GM12878 (cell line): Measurements from ENCODE around the gene MSI2. TPM values are rescaled to one million over a fixed set of nuclear protein-coding genes. Genes with fewer than 3 reads are reported as not detected.

Experiments used
- ATAC-seq: fragments of 200-7000 bp; cut with Tn5 transposase; 3 replicates; pipeline ENCODE4 v1.9.1; 2020; ENCODE audit warnings: mild to moderate bottlenecking, moderate library complexity
- BruUV-seq: library from RNA; stranded (reverse); fragments of 400-500 nt; replicated peaks from 2 replicates; lab custom pipeline; 2021; lab: Mats Ljungman, UMichigan
- CTCF ChIA-PET: fragments of 300-600 bp; sonication (Branson Sonifier 250); formaldehyde crosslinking; extraction: SDS; loops from one replicate; lab custom pipeline; 2021; ENCODE audit warnings: inconsistent platforms; lab: Yijun Ruan, JAX
- POLR2A ChIA-PET: fragments of 350-600 bp; formaldehyde crosslinking; extraction: SDS; loops from one replicate; lab custom pipeline; 2021; ENCODE audit warnings: inconsistent platforms; lab: Charles Lee
- RAD21 ChIA-PET: fragments of 300-600 bp; sonication (Branson Sonifier 250); formaldehyde crosslinking; loops from one replicate; lab custom pipeline; 2023; ENCODE audit warnings: antibody characterized with exemption; ENCODE audit not compliant: unreplicated experiment; lab: Charles Lee
- SMC1A ChIA-PET: fragments of 300-600 bp; sonication (Branson Sonifier 250); formaldehyde crosslinking; loops from one replicate; lab custom pipeline; 2023; ENCODE audit not compliant: unreplicated experiment, uncharacterized antibody; lab: Charles Lee
- DNase-seq: peaks from one replicate; pipeline ENCODE4 v3.0.0-alpha.2; 2011; ENCODE audit warnings: low read depth, low spot score
- FAIRE-seq: peaks from 3 replicates; lab custom pipeline; 2011; peaks lifted over from hg19 to GRCh38; lab: Jason Lieb, UNC
- H2AFZ ChIP-seq: 2 replicates; pipeline ENCODE4 v1.6.0; 2011; ENCODE audit warnings: low read depth, low read length, control low read depth; ENCODE audit not compliant: control insufficient read depth
- H3K27ac ChIP-seq: 2 replicates; pipeline ENCODE4 v1.5.1; 2011; ENCODE audit warnings: control low read depth; ENCODE audit not compliant: control insufficient read depth, insufficient read depth
- H3K27me3 ChIP-seq, 2 experiments: replicated peaks in 1 of 2; 2 replicates each; pipeline versions ENCODE4 v1.6.0 to v1.6.1; 2011; ENCODE audit warnings: low read length in 1 of 2; ENCODE audit not compliant: control insufficient read depth in 2 of 2, insufficient read depth in 2 of 2
- H3K36me3 ChIP-seq, 2 experiments: 2 replicates each; pipeline ENCODE4 v1.5.1; 2011; ENCODE audit warnings: low read length in 1 of 2; ENCODE audit not compliant: control insufficient read depth in 2 of 2, insufficient read depth in 2 of 2
- H3K4me1 ChIP-seq: 2 replicates; pipeline ENCODE4 v1.6.1; 2011; ENCODE audit warnings: mild to moderate bottlenecking, low read length, moderate library complexity, mixed read lengths; ENCODE audit not compliant: control insufficient read depth, insufficient read depth
- H3K4me2 ChIP-seq: 2 replicates; pipeline ENCODE4 v1.6.0; 2011; ENCODE audit warnings: control low read depth; ENCODE audit not compliant: control insufficient read depth, insufficient read depth
- H3K4me3 ChIP-seq: fragments of 200-600 bp; sonication (generic); 2 replicates; pipeline ENCODE4 v1.5.1; 2016
- H3K79me2 ChIP-seq: 2 replicates; pipeline ENCODE4 v1.6.0; 2011; ENCODE audit warnings: low read length; ENCODE audit not compliant: control insufficient read depth, insufficient read depth
- H3K9ac ChIP-seq: 2 replicates; pipeline ENCODE4 v1.8.0; 2011; ENCODE audit warnings: low read length, control low read depth, mixed read lengths; ENCODE audit not compliant: control insufficient read depth, insufficient read depth
- H3K9me3 ChIP-seq: replicated peaks from 3 replicates; pipeline ENCODE4 v1.5.1; 2011; ENCODE audit warnings: mild to moderate bottlenecking, low read length; ENCODE audit not compliant: control insufficient read depth, insufficient read depth
- H4K20me1 ChIP-seq: 2 replicates; pipeline ENCODE4 v1.6.0; 2011; ENCODE audit not compliant: control insufficient read depth, insufficient read depth
- ATF3 ChIP-seq: IDR thresholded peaks from 2 replicates; pipeline ENCODE4 v1.6.1; 2011; ENCODE audit warnings: low read depth, mild to moderate bottlenecking, low read length, moderate library complexity, borderline replicate concordance; ENCODE audit errors: extremely low read depth
- BCL11A ChIP-seq: IDR thresholded peaks from 2 replicates; pipeline ENCODE4 v1.6.1; 2011; ENCODE audit warnings: low read depth, low read length
- BCL3 ChIP-seq: IDR thresholded peaks from 2 replicates; pipeline ENCODE4 v1.6.1; 2011; ENCODE audit warnings: borderline replicate concordance, low read depth, mild to moderate bottlenecking, moderate library complexity, low read length; ENCODE audit not compliant: insufficient read depth, poor library complexity, severe bottlenecking
- BCLAF1 ChIP-seq: fragments of 450-650 bp; IDR thresholded peaks from 2 replicates; pipeline ENCODE4 v1.6.1; 2017; ENCODE audit warnings: antibody characterized with exemption, mild to moderate bottlenecking, moderate library complexity
- DPF2 ChIP-seq: fragments of 450-650 bp; IDR thresholded peaks from 2 replicates; pipeline ENCODE4 v1.6.1; 2017; ENCODE audit warnings: mild to moderate bottlenecking
- KLF5 ChIP-seq: fragments of 450-650 bp; IDR thresholded peaks from 2 replicates; pipeline ENCODE4 v1.6.1; 2014; ENCODE audit warnings: mild to moderate bottlenecking; ENCODE audit not compliant: partially characterized antibody
- LARP7 ChIP-seq: fragments of 450-650 bp; IDR thresholded peaks from 2 replicates; pipeline ENCODE4 v1.6.1; 2017; ENCODE audit warnings: mild to moderate bottlenecking
- NFXL1 ChIP-seq: fragments of 450-650 bp; IDR thresholded peaks from 2 replicates; pipeline ENCODE4 v1.6.1; 2017; ENCODE audit warnings: antibody characterized with exemption, mild to moderate bottlenecking, borderline replicate concordance
- NR2C1 ChIP-seq: fragments of 450-650 bp; IDR thresholded peaks from 2 replicates; pipeline ENCODE4 v1.6.1; 2017; ENCODE audit warnings: antibody characterized with exemption, mild to moderate bottlenecking, moderate library complexity
- PBX3 ChIP-seq: IDR thresholded peaks from 2 replicates; pipeline ENCODE4 v1.6.1; 2011; ENCODE audit warnings: mild to moderate bottlenecking, low read depth, low read length, moderate library complexity; ENCODE audit not compliant: insufficient replicate concordance
- POLR2AphosphoS5 ChIP-seq: IDR thresholded peaks from 2 replicates; pipeline ENCODE4 v1.6.1; 2011; ENCODE audit warnings: mild to moderate bottlenecking, low read length, inconsistent platforms
- RAD51 ChIP-seq: fragments of 450-650 bp; IDR thresholded peaks from 2 replicates; pipeline ENCODE4 v1.6.1; 2016; ENCODE audit warnings: moderate library complexity, mild to moderate bottlenecking, inconsistent platforms
- SP1 ChIP-seq: IDR thresholded peaks from one replicate; pipeline ENCODE4 v1.6.1; 2011; ENCODE audit warnings: low read depth, low read length
- USF2 ChIP-seq: IDR thresholded peaks from 2 replicates; pipeline ENCODE4 v1.6.1; 2011; ENCODE audit warnings: low read depth, low read length, improper control_type of control experiment, borderline replicate concordance
- YY1 ChIP-seq: IDR thresholded peaks from 2 replicates; pipeline ENCODE4 v1.6.1; 2011; ENCODE audit warnings: low read depth, mild to moderate bottlenecking, low read length
- ZNF217 ChIP-seq: fragments of 450-650 bp; IDR thresholded peaks from 2 replicates; pipeline ENCODE4 v1.6.1; 2017; ENCODE audit warnings: antibody characterized with exemption, mild to moderate bottlenecking
- ZZZ3 ChIP-seq: IDR thresholded peaks from 2 replicates; pipeline ENCODE4 v1.6.1; 2011; ENCODE audit warnings: low read depth; ENCODE audit not compliant: control insufficient read depth, insufficient read length
- WGBS: methylation state at CpG from one replicate; pipeline ENCODE4 v1.1.6; 2016; ENCODE audit warnings: low lambda C conversion rate; ENCODE audit not compliant: insufficient replicate concordance, insufficient coverage; ENCODE audit errors: missing lambda C conversion rate; 5-methylcytosine and 5-hydroxymethylcytosine counted together
- in situ Hi-C: fragments of 300-500 bp; cut with MboI; formaldehyde crosslinking; loops from 9 replicates; pipeline ENCODE4 v1.14.3; 2018; ENCODE audit warnings: mixed read lengths
- intact Hi-C: fragments of 100-400 bp; cut with micrococcal nuclease; formaldehyde crosslinking; loops from one replicate; pipeline ENCODE4 v1.14.2; 2022; ENCODE audit not compliant: unreplicated experiment
- polyA plus RNA-seq, 11 experiments: library from polyadenylated mRNA; depleted of rRNA in 4 of 11; unstranded in 6 of 11; stranded (reverse) in 5 of 11; fragments of >200 nt; fragmentation: Nextera tagmentation in 4 of 11; fragmentation: Illumina TruSeq in 1 of 11; extraction: Ambion mirVana in 4 of 11; extraction: Trizol in 1 of 11; gene quantifications; 1 replicate in 1 of 11; 2 replicates in 10 of 11; pipeline versions ENCODE4 v1.2.1 to v1.2.3, GENCODE V29; 2011 to 2016; ENCODE audit warnings: inconsistent platforms in 2 of 11, missing spikeins in 2 of 11, low read depth in 1 of 11
- total RNA-seq, 4 experiments: library from RNA; depleted of rRNA in 3 of 4; stranded (reverse); fragments of >200 nt in 3 of 4; fragmentation: Illumina TruSeq in 1 of 4; extraction: Trizol in 1 of 4; gene quantifications; 2 replicates each; pipeline versions ENCODE4 v1.2.1 to v1.2.3, GENCODE V29; 2013 to 2021

The MSI2 gene
- total and polyA plus RNA-seq, 10 of the 15 experiments (the other 5 are each of a cell fraction or from before 2014, with no cell fraction given), result 6.1 to 76.1 (median 42.0) TPM

- TF ChIP-seq ATF3, result no peak
These were observed 60.8 kb downstream of the MSI2 start (continued) for GRCh38 chr17:57317079-57317478.

- Histone ChIP-seq H3K27me3 (no peaks in the 10 kb centered on the region), H3K4me1 (no peaks in the 10 kb centered on the region), H3K4me3 (no peak overlapping the region), H3K4me2 (no peak overlapping the region), H4K20me1 (no peaks in the 10 kb centered on the region), H3K27ac (no peak overlapping the region), H3K9me3 (no peaks in the 10 kb centered on the region), H3K9ac (no peak overlapping the region), H3K36me3 (peaks cover 5 to 8% of the 10 kb centered on the region in 2 experiments; a peak in 3 of 4 replicates), H2AFZ (no peak overlapping the region), H3K79me2 (peaks cover 5% of the 10 kb centered on the region)
- in situ Hi-C loops, result no loop called here
- ATAC-seq (no peak), FAIRE-seq (no peak), DNase-seq (no peak)
- CTCF ChIA-PET, result interaction anchor here (1.2 to 1.5 kb wide), 2 partner anchors 10 to 14 kb away, joined by 3 read pairs; no protein-coding TSS in a partner anchor
- no TSS peak for BruUV-seq
- intact Hi-C loops, result no loop called here
- RAD21 ChIA-PET, result interaction anchor here (1.4 kb wide), 1 partner anchor 353 kb away, joined by 3 read pairs; no protein-coding TSS in a partner anchor
- POLR2A ChIA-PET, result no interaction called here
- WGBS, result 100% methylated on average over 6 of the region's 6 CpGs
- SMC1A ChIA-PET, result interaction anchor here (0.8 to 1.9 kb wide), 3 partner anchors 10 to 58 kb away, joined by 3 to 5 read pairs (median 5); no protein-coding TSS in a partner anchor
- TF ChIP-seq USF2, result no peak
- no peak for TF ChIP-seq NFXL1
- TF ChIP-seq SP1, result no peak
- TF ChIP-seq POLR2AphosphoS5, result no peak
- TF ChIP-seq BCL11A, result no peak
- TF ChIP-seq BCLAF1, result no peak
- TF ChIP-seq YY1, result no peak
- TF ChIP-seq RAD51, result no peak
- no peak for TF ChIP-seq NR2C1
- no peak for TF ChIP-seq BCL3
- no peak for TF ChIP-seq LARP7
- no peak for TF ChIP-seq ZNF217
- no peak for TF ChIP-seq PBX3
- no peak for TF ChIP-seq KLF5
- TF ChIP-seq ZZZ3, result no peak
- no peak for TF ChIP-seq DPF2
These were observed 62.6 kb downstream of the MSI2 start for GRCh38 chr17:57318913-57319312.
